HG03571 (cell line): ENCODE results near the gene KANSL3.

Experiments used
- ATAC-seq: cut with Tn5 transposase; IDR thresholded peaks from one replicate; pipeline ENCODE4 v1.9.1; 2021; ENCODE audit not compliant: unreplicated experiment

Gene KANSL3

DNA sequence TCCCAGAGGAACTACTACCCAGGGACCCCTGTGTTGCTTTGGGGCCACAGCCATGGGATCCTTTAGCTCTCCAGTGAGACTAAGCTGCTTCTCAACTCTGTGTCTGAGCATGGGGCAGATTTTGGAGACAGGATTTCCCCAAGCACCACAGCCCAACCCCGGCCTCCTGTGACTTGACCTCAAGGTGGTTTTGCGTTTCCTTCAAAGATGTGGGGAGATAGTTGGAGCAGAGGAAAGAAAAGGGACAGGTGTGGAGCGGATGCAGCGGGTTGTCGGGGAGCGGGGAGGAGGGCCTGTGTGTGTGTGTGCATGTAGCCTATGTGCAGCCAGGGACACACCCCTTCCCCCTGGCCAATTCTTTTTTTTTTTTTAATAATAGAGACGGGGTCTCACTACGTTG, 91.3 kb downstream of the KANSL3 start:
- ATAC-seq, result no peak

DNA sequence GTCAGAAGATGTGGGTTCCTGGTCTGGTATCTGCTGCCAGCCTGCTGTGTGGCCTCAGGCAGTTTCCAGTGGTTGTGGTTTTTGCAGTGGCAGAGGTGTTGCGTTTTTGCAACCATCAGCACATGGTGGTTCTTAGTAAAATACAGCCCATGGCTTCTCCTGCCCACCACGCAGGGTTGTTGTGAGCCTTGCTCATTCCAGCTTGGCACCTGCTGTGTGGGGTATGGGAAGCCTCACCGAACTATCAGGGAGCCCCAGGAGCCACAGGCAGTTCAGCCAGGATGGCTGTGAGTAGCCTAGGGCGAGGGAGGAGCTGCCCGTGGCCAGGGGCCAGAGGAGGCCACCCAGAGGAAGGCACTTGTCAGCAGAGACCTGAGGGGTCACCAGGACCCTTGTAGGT, 91.8 kb downstream of the KANSL3 start:
- ATAC-seq, result no peak
